HepG2 (cell line): ENCODE results near the gene IFT88. TPM values are rescaled to one million over a fixed set of nuclear protein-coding genes. Genes with fewer than 3 reads are reported as not detected.

Experiments used
- ARID2 ChIP-seq: sonication (generic); formaldehyde crosslinking; IDR thresholded peaks from 2 replicates; pipeline ENCODE4 v1.8.1; 2022; ENCODE audit warnings: mild to moderate bottlenecking, missing genetic modification reagents, borderline replicate concordance
- BORCS8-MEF2B ChIP-seq: sonication (generic); formaldehyde crosslinking; IDR thresholded peaks from 2 replicates; pipeline ENCODE4 v1.8.0; 2022; ENCODE audit warnings: mild to moderate bottlenecking, missing genetic modification reagents
- CC2D1A ChIP-seq: sonication (generic); formaldehyde crosslinking; IDR thresholded peaks from 2 replicates; pipeline ENCODE4 v1.8.1; 2023; ENCODE audit warnings: mild to moderate bottlenecking, missing genetic modification reagents
- FOXC1 ChIP-seq: sonication (generic); formaldehyde crosslinking; IDR thresholded peaks from 2 replicates; pipeline ENCODE4 v1.8.0; 2022; ENCODE audit warnings: mild to moderate bottlenecking, missing genetic modification reagents, borderline replicate concordance
- HNRNPL ChIP-seq: fragments of 200-400 bp; formaldehyde crosslinking; IDR thresholded peaks from 2 replicates; pipeline ENCODE4 v1.6.1; 2017; ENCODE audit warnings: mild to moderate bottlenecking, low read depth, low read length
- HNRNPLL ChIP-seq: fragments of 200-400 bp; formaldehyde crosslinking; IDR thresholded peaks from 2 replicates; pipeline ENCODE4 v1.6.1; 2017; ENCODE audit warnings: mild to moderate bottlenecking, low read depth, low read length; ENCODE audit not compliant: poor library complexity, severe bottlenecking
- MEIS1 ChIP-seq: sonication (generic); formaldehyde crosslinking; IDR thresholded peaks from 2 replicates; pipeline ENCODE4 v1.9.0; 2021; ENCODE audit warnings: mild to moderate bottlenecking, missing genetic modification reagents, moderate library complexity, borderline replicate concordance
- MZF1 ChIP-seq: sonication (generic); formaldehyde crosslinking; IDR thresholded peaks from 2 replicates; pipeline ENCODE4 v1.8.1; 2023; ENCODE audit warnings: mild to moderate bottlenecking, missing genetic modification reagents, borderline replicate concordance
- RAD51 ChIP-seq: fragments of 450-650 bp; IDR thresholded peaks from 2 replicates; pipeline ENCODE4 v1.6.1; 2016; ENCODE audit warnings: borderline replicate concordance
- RBFOX2 ChIP-seq: fragments of 200-400 bp; formaldehyde crosslinking; IDR thresholded peaks from 2 replicates; pipeline ENCODE4 v1.6.1; 2017; ENCODE audit warnings: low read depth, mild to moderate bottlenecking, low read length
- SIX1 ChIP-seq: sonication (generic); formaldehyde crosslinking; IDR thresholded peaks from 2 replicates; pipeline ENCODE4 v1.4.0; 2020; ENCODE audit warnings: missing genetic modification reagents, borderline replicate concordance
- SOX13 ChIP-seq, 3 experiments: fragments of 450-650 bp in 1 of 3; sonication (generic) in 1 of 3; formaldehyde crosslinking in 1 of 3; IDR thresholded peaks in 2 of 3; conservative IDR thresholded peaks in 1 of 3; 2 replicates each; pipeline versions ENCODE4 v1.5.0 to v1.6.1; 2016 to 2020; ENCODE audit warnings: antibody characterized with exemption in 1 of 3, mild to moderate bottlenecking in 1 of 3, missing compliant biosample characterization in 1 of 3, missing genetic modification reagents in 1 of 3, moderate library complexity in 1 of 3
- SOX5 ChIP-seq: IDR thresholded peaks from 2 replicates; pipeline ENCODE4 v1.6.1; 2016; ENCODE audit warnings: borderline replicate concordance
- TEAD3 ChIP-seq: optimal IDR thresholded peaks from 2 replicates; pipeline ENCODE3; 2016; ENCODE audit warnings: borderline replicate concordance
- THRA ChIP-seq: sonication (generic); formaldehyde crosslinking; IDR thresholded peaks from 2 replicates; pipeline ENCODE4 v1.4.0; 2020; ENCODE audit warnings: missing genetic modification reagents, borderline replicate concordance
- ZNF20 ChIP-seq: sonication (generic); formaldehyde crosslinking; IDR thresholded peaks from 2 replicates; pipeline ENCODE4 v1.4.0; 2020; ENCODE audit warnings: mild to moderate bottlenecking, moderate library complexity, missing genetic modification reagents
- ZNF256 ChIP-seq: sonication (generic); formaldehyde crosslinking; conservative IDR thresholded peaks from 2 replicates; pipeline ENCODE4 v1.4.0; 2020; ENCODE audit warnings: missing genetic modification reagents
- ZNF317 ChIP-seq: sonication (generic); formaldehyde crosslinking; IDR thresholded peaks from 2 replicates; pipeline ENCODE4 v1.5.0; 2020; ENCODE audit warnings: mild to moderate bottlenecking, missing genetic modification reagents
- ZNF501 ChIP-seq: sonication (generic); formaldehyde crosslinking; IDR thresholded peaks from 2 replicates; pipeline ENCODE4 v1.5.1; 2020; ENCODE audit warnings: mild to moderate bottlenecking, moderate library complexity, missing genetic modification reagents
- ZNF552 ChIP-seq: sonication (generic); formaldehyde crosslinking; IDR thresholded peaks from 2 replicates; pipeline ENCODE4 v1.9.0; 2022; ENCODE audit warnings: missing genetic modification reagents, mild to moderate bottlenecking, borderline replicate concordance
- ZNF569 ChIP-seq: sonication (generic); formaldehyde crosslinking; IDR thresholded peaks from 2 replicates; pipeline ENCODE4 v1.5.0; 2020; ENCODE audit warnings: mild to moderate bottlenecking, missing genetic modification reagents, moderate library complexity, borderline replicate concordance
- ZNF841 ChIP-seq: sonication (generic); formaldehyde crosslinking; IDR thresholded peaks from 2 replicates; pipeline ENCODE4 v1.8.1; 2023; ENCODE audit warnings: missing genetic modification reagents, borderline replicate concordance
- polyA plus RNA-seq, 8 experiments: library from polyadenylated mRNA; depleted of rRNA in 3 of 8; stranded (reverse) in 7 of 8; unstranded in 1 of 8; fragments of >200 nt; fragmentation: Illumina TruSeq in 4 of 8; extraction: Trizol in 4 of 8; gene quantifications; 2 replicates each; pipeline versions ENCODE4 v1.2.1 to v1.2.3, GENCODE V29; 2011 to 2016; ENCODE audit warnings: low read depth in 4 of 8, missing spikeins in 1 of 8, mixed read lengths in 1 of 8; ENCODE audit not compliant: insufficient read depth in 1 of 8
- total RNA-seq, 5 experiments: library from RNA; depleted of rRNA; stranded (reverse); fragments of >200 nt; fragmentation: Illumina TruSeq; extraction: Trizol; gene quantifications; 2 replicates each; pipeline ENCODE4 v1.2.3, GENCODE V29; 2016; ENCODE audit warnings: low read depth in 1 of 5
- TF ChIP-seq, protein P1 (sequence below): sonication (generic); formaldehyde crosslinking; conservative IDR thresholded peaks from 2 replicates; pipeline ENCODE4 v1.5.0; 2020; ENCODE audit warnings: missing genetic modification reagents
- TF ChIP-seq, protein P2 (sequence below): sonication (generic); formaldehyde crosslinking; IDR thresholded peaks from 2 replicates; pipeline ENCODE4 v1.5.1; 2020; ENCODE audit warnings: mild to moderate bottlenecking, missing genetic modification reagents, moderate library complexity
- TF ChIP-seq, protein P3 (sequence below): sonication (generic); formaldehyde crosslinking; IDR thresholded peaks from 2 replicates; pipeline ENCODE4 v1.9.0; 2021; ENCODE audit warnings: missing genetic modification reagents, mild to moderate bottlenecking, borderline replicate concordance
- TF ChIP-seq, protein P4 (sequence below): sonication (generic); formaldehyde crosslinking; IDR thresholded peaks from 2 replicates; pipeline ENCODE4 v1.8.0; 2022; ENCODE audit warnings: missing genetic modification reagents, low read depth, mild to moderate bottlenecking, borderline replicate concordance

Gene IFT88
- total and polyA plus RNA-seq, 2 of the 13 experiments (the other 11 are each of a cell fraction or from before 2014, with no cell fraction given), result 8.4 to 19.9 TPM

- TF ChIP-seq HNRNPL, result no peak
- TF ChIP-seq ZNF20, result no peak
- TF ChIP-seq, protein P1, sequence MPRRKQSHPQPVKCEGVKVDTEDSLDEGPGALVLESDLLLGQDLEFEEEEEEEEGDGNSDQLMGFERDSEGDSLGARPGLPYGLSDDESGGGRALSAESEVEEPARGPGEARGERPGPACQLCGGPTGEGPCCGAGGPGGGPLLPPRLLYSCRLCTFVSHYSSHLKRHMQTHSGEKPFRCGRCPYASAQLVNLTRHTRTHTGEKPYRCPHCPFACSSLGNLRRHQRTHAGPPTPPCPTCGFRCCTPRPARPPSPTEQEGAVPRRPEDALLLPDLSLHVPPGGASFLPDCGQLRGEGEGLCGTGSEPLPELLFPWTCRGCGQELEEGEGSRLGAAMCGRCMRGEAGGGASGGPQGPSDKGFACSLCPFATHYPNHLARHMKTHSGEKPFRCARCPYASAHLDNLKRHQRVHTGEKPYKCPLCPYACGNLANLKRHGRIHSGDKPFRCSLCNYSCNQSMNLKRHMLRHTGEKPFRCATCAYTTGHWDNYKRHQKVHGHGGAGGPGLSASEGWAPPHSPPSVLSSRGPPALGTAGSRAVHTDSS (CRISPR knock-in tag), result no peak
- TF ChIP-seq, protein P2, sequence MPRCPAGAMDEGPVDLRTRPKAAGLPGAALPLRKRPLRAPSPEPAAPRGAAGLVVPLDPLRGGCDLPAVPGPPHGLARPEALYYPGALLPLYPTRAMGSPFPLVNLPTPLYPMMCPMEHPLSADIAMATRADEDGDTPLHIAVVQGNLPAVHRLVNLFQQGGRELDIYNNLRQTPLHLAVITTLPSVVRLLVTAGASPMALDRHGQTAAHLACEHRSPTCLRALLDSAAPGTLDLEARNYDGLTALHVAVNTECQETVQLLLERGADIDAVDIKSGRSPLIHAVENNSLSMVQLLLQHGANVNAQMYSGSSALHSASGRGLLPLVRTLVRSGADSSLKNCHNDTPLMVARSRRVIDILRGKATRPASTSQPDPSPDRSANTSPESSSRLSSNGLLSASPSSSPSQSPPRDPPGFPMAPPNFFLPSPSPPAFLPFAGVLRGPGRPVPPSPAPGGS (CRISPR knock-in tag), result no peak
- peak; percentile 28 for TF ChIP-seq TEAD3 (CRISPR knock-in tag)
- 0 out of 2 replicates have a peak, but pooled peaks have one; percentile 18 for TF ChIP-seq CC2D1A
- TF ChIP-seq HNRNPLL, result no peak
- no peak for TF ChIP-seq BORCS8-MEF2B
- TF ChIP-seq, protein P3, sequence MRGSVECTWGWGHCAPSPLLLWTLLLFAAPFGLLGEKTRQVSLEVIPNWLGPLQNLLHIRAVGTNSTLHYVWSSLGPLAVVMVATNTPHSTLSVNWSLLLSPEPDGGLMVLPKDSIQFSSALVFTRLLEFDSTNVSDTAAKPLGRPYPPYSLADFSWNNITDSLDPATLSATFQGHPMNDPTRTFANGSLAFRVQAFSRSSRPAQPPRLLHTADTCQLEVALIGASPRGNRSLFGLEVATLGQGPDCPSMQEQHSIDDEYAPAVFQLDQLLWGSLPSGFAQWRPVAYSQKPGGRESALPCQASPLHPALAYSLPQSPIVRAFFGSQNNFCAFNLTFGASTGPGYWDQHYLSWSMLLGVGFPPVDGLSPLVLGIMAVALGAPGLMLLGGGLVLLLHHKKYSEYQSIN (CRISPR knock-in tag), result no peak
- TF ChIP-seq SOX13 (IDR thresholded peaks at IDR 0.05), result no peak
- no peak for TF ChIP-seq SOX13 (CRISPR knock-in tag; conservative IDR thresholded peaks at IDR 0.05 in 1 of 2, IDR thresholded peaks at IDR 0.05 in 1 of 2)
- TF ChIP-seq, protein P4, sequence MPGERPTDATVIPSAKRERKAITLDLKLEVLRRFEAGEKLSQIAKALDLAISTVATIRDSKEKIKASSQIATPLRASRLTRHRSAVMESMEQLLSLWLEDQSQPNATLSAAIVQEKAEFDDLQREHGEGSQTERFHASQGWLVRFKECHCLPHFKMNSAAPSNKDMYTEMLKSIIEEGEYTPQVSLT (CRISPR knock-in tag), result no peak
- no peak for TF ChIP-seq ZNF569 (CRISPR knock-in tag)
- no peak for TF ChIP-seq RAD51
- TF ChIP-seq RBFOX2, result no peak
- TF ChIP-seq ZNF256 (CRISPR knock-in tag), result no peak
- no peak for TF ChIP-seq SOX5 (CRISPR knock-in tag)
- TF ChIP-seq SIX1 (CRISPR knock-in tag), result no peak
- no peak for TF ChIP-seq ARID2 (CRISPR knock-in tag)
- no peak for TF ChIP-seq ZNF841 (CRISPR knock-in tag)
- TF ChIP-seq ZNF501 (CRISPR knock-in tag), result no peak
- no peak for TF ChIP-seq MZF1 (CRISPR knock-in tag)
- no peak for TF ChIP-seq ZNF317 (CRISPR knock-in tag)
- no peak for TF ChIP-seq THRA (CRISPR knock-in tag)
- TF ChIP-seq MEIS1 (CRISPR knock-in tag), result no peak
- TF ChIP-seq FOXC1, result no peak
- no peak for TF ChIP-seq ZNF552 (CRISPR knock-in tag)
Measured at GRCh38 chr13:20550799-20551198, 16.2 kb upstream of the IFT88 start (continued).
